HG03280 (cell line): ENCODE results near the gene HAUS3.
"Not testable (repeated sequence)": the region's sequence is repeated elsewhere in the genome, so short reads cannot be mapped to it uniquely, and the experiment has no call there.

ENCODE experiments used
- ATAC-seq: cut with Tn5 transposase; IDR thresholded peaks from one replicate; pipeline ENCODE4 v1.9.1; 2021; ENCODE audit warnings: mild to moderate bottlenecking, moderate library complexity; ENCODE audit not compliant: unreplicated experiment

Gene HAUS3

GRCh38 chr4:2275546-2276251, 33.8 kb upstream of the HAUS3 start:
- no peak for ATAC-seq

- not testable (repeated sequence) for ATAC-seq
Measured at GRCh38 chr4:2275044-2275397, 33.1 kb upstream of the HAUS3 start.

GRCh38 chr4:2274320-2275043, 32.6 kb upstream of the HAUS3 start:
- no peak for ATAC-seq

GRCh38 chr4:2273657-2274319, 31.9 kb upstream of the HAUS3 start:
- no peak for ATAC-seq

GRCh38 chr4:2273221-2273620, 31.3 kb upstream of the HAUS3 start:
- ATAC-seq: no peak

- ATAC-seq: no peak
Measured at GRCh38 chr4:2272828-2273120, 30.9 kb upstream of the HAUS3 start.

GRCh38 chr4:2272026-2272827, 30.3 kb upstream of the HAUS3 start:
- no peak for ATAC-seq

- no peak for ATAC-seq
Measured at GRCh38 chr4:2271279-2272025, 29.5 kb upstream of the HAUS3 start.

GRCh38 chr4:2270341-2271165, 28.6 kb upstream of the HAUS3 start:
- ATAC-seq: no peak

GRCh38 chr4:2269618-2270163, 27.8 kb upstream of the HAUS3 start:
- no peak for ATAC-seq

- ATAC-seq: no peak
Measured at GRCh38 chr4:2269206-2269531, 27.2 kb upstream of the HAUS3 start.

- no peak for ATAC-seq
Measured at GRCh38 chr4:2268357-2269205, 26.7 kb upstream of the HAUS3 start.

- ATAC-seq: no peak
Measured at GRCh38 chr4:2267841-2268240, 25.9 kb upstream of the HAUS3 start.

GRCh38 chr4:2267320-2267811, 25.4 kb upstream of the HAUS3 start:
- no peak for ATAC-seq

GRCh38 chr4:2266821-2267220, 24.9 kb upstream of the HAUS3 start:
- ATAC-seq: no peak

GRCh38 chr4:2266181-2266580, 24.3 kb upstream of the HAUS3 start:
- no peak for ATAC-seq

- no peak for ATAC-seq
Measured at GRCh38 chr4:2265113-2266110, 23.5 kb upstream of the HAUS3 start.
